K562 (cell line): Measurements from ENCODE around the gene CCL3. TPM values are rescaled to one million over a fixed set of nuclear protein-coding genes. Genes with fewer than 3 reads are reported as not detected.

Experiments
- ATAC-seq: fragments of 200-7000 bp; cut with Tn5 transposase; 3 replicates; pipeline ENCODE4 v1.9.1; 2020; ENCODE audit warnings: moderate library complexity
- BruUV-seq: library from RNA; stranded (reverse); fragments of 400-500 nt; replicated peaks from 2 replicates; lab custom pipeline; 2021; lab: Mats Ljungman, UMichigan
- CTCF ChIA-PET: fragments of 300-600 bp; formaldehyde crosslinking; extraction: SDS; loops from one replicate; lab custom pipeline; 2021; ENCODE audit warnings: low intra/inter-chr PET ratio; lab: Yijun Ruan, JAX
- POLR2A ChIA-PET: fragments of 300-600, 350-650 bp; sonication (Branson Sonifier 250); formaldehyde crosslinking; extraction: SDS; loops from one replicate; lab custom pipeline; 2021; ENCODE audit warnings: antibody characterized with exemption, inconsistent platforms; lab: Yijun Ruan, JAX
- DNase-seq, 4 experiments: peaks; one replicate each; pipeline versions ENCODE4 v3.0.0 to v3.0.0-alpha.2; 2011 to 2018; ENCODE audit warnings: low spot score in 3 of 4, mixed read lengths in 3 of 4; ENCODE audit errors: extremely low read depth in 1 of 4
- FAIRE-seq: peaks from 2 replicates; lab custom pipeline; 2011; peaks lifted over from hg19 to GRCh38; lab: Jason Lieb, UNC
- H2AFZ ChIP-seq: 2 replicates; pipeline ENCODE4 v1.6.0; 2011; ENCODE audit warnings: low read depth, low read length, control low read depth, inconsistent platforms
- H3K27ac ChIP-seq: fragments of 200-600 bp; 3 replicates; pipeline ENCODE4 v1.8.0; 2011; ENCODE audit warnings: low read depth, mild to moderate bottlenecking, control low read depth, inconsistent platforms, low read length, moderate library complexity, mixed read lengths; ENCODE audit errors: extremely low read depth
- H3K27me3 ChIP-seq, 2 experiments: fragments of 300-600 bp in 1 of 2; 2 replicates in 1 of 2; 3 replicates in 1 of 2; pipeline versions ENCODE4 v1.6.0 to v1.8.0; 2011; ENCODE audit warnings: inconsistent platforms in 2 of 2, low read length in 2 of 2, mild to moderate bottlenecking in 1 of 2, mixed read lengths in 1 of 2, moderate library complexity in 1 of 2; ENCODE audit not compliant: control insufficient read depth in 2 of 2, insufficient read depth in 2 of 2
- H3K36me3 ChIP-seq: fragments of 300-600 bp; 3 replicates; pipeline ENCODE4 v1.8.0; 2011; ENCODE audit warnings: mild to moderate bottlenecking, low read length, inconsistent platforms; ENCODE audit not compliant: control insufficient read depth, insufficient read depth
- H3K4me1 ChIP-seq, 2 experiments: fragments of 200-600 bp in 1 of 2; replicated peaks in 1 of 2; 2 replicates in 1 of 2; 3 replicates in 1 of 2; pipeline versions ENCODE4 v1.5.1 to v1.8.0; 2011; ENCODE audit warnings: inconsistent platforms in 2 of 2, low read length in 2 of 2, mild to moderate bottlenecking in 1 of 2, mixed read lengths in 1 of 2, moderate library complexity in 1 of 2; ENCODE audit not compliant: control insufficient read depth in 2 of 2, insufficient read depth in 2 of 2
- H3K4me2 ChIP-seq: 2 replicates; pipeline ENCODE4 v1.6.1; 2011; ENCODE audit warnings: low read length, control low read depth, inconsistent platforms, mixed read lengths; ENCODE audit not compliant: insufficient read depth
- H3K4me3 ChIP-seq: fragments of 200-600 bp; sonication (generic), shearing (Covaris generic); 2 replicates; pipeline ENCODE4 v1.5.1; 2016; ENCODE audit warnings: control low read depth, inconsistent platforms
- H3K79me2 ChIP-seq: fragments of 200-600 bp; 3 replicates; pipeline ENCODE4 v1.8.0; 2011; ENCODE audit warnings: low read length, inconsistent platforms; ENCODE audit not compliant: control insufficient read depth, insufficient read depth
- H3K9ac ChIP-seq, 2 experiments: 2 replicates each; pipeline versions ENCODE4 v1.6.0 to v1.6.1; 2011; ENCODE audit warnings: low read depth in 2 of 2, low read length in 2 of 2, control low read depth in 1 of 2, inconsistent platforms in 1 of 2, mild to moderate bottlenecking in 1 of 2, mixed read lengths in 1 of 2; ENCODE audit not compliant: insufficient read depth in 1 of 2
- H3K9me1 ChIP-seq: one replicate; pipeline ENCODE4 v1.6.0; 2011; ENCODE audit warnings: inconsistent platforms, mild to moderate bottlenecking, low read length, moderate library complexity; ENCODE audit not compliant: control insufficient read depth, insufficient read depth
- H3K9me3 ChIP-seq: replicated peaks from 2 replicates; pipeline ENCODE4 v1.5.1; 2011; ENCODE audit warnings: low read depth, low read length, inconsistent platforms; ENCODE audit not compliant: control insufficient read depth, insufficient read depth
- H4K20me1 ChIP-seq: replicated peaks from 2 replicates; pipeline ENCODE4 v1.6.1; 2011; ENCODE audit warnings: low read length, inconsistent platforms, mixed read lengths; ENCODE audit not compliant: control insufficient read depth, insufficient read depth
- CEBPZ ChIP-seq: fragments of 150-350 bp; IDR thresholded peaks from 2 replicates; pipeline ENCODE4 v1.6.1; 2014; ENCODE audit warnings: low read depth, mild to moderate bottlenecking, low read length, borderline replicate concordance
- GABPB1 ChIP-seq: sonication (generic); formaldehyde crosslinking; IDR thresholded peaks from 2 replicates; pipeline ENCODE4 v1.8.0; 2022; ENCODE audit warnings: mild to moderate bottlenecking, missing genetic modification reagents
- MAFG ChIP-seq: fragments of 450-650 bp; conservative IDR thresholded peaks from 2 replicates; pipeline ENCODE4 v1.6.1; 2016; ENCODE audit warnings: missing genetic modification characterization, missing compliant biosample characterization
- MCM3 ChIP-seq: fragments of 450-650 bp; IDR thresholded peaks from 2 replicates; pipeline ENCODE4 v1.6.1; 2016
- NFE2 ChIP-seq: IDR thresholded peaks from 2 replicates; pipeline ENCODE4 v1.6.1; 2014; ENCODE audit warnings: antibody characterized with exemption, low read depth
- POLR2A ChIP-seq: fragments of 450-650 bp; conservative IDR thresholded peaks from 2 replicates; pipeline ENCODE4 v1.6.1; 2016
- TEAD4 ChIP-seq, 2 experiments: sonication (generic) in 1 of 2; formaldehyde crosslinking in 1 of 2; IDR thresholded peaks; 2 replicates each; pipeline versions ENCODE4 v1.6.1 to v1.8.0; 2012 to 2022; ENCODE audit warnings: borderline replicate concordance in 1 of 2, inconsistent platforms in 1 of 2, low read length in 1 of 2, mild to moderate bottlenecking in 1 of 2, missing genetic modification reagents in 1 of 2
- ZNF79 ChIP-seq: fragments of 250-450 bp; sonication (Bioruptor Pico); IDR thresholded peaks from 2 replicates; pipeline ENCODE4 v1.4.0; 2020; ENCODE audit warnings: low read depth, mild to moderate bottlenecking, moderate library complexity
- WGBS: fragments of 100-300 bp; shearing (Covaris generic); methylation state at CpG from one replicate; pipeline ENCODE4 v1.1.6; 2016; ENCODE audit warnings: low coverage, mixed read lengths; ENCODE audit not compliant: insufficient coverage; ENCODE audit errors: missing lambda C conversion rate; 5-methylcytosine and 5-hydroxymethylcytosine counted together
- in situ Hi-C: fragments of 300-500 bp; cut with MboI; formaldehyde crosslinking; loops from 4 replicates; pipeline ENCODE4 v1.15.0; 2018; ENCODE audit warnings: inconsistent platforms, mixed read lengths
- intact Hi-C: fragments of 100-400 bp; cut with micrococcal nuclease; formaldehyde crosslinking; loops from 2 replicates; pipeline ENCODE4 v1.14.2; 2022
- polyA plus RNA-seq, 8 experiments: library from polyadenylated mRNA; depleted of rRNA in 4 of 8; stranded (reverse) in 5 of 8; unstranded in 3 of 8; fragments of >200 nt; fragmentation: Nextera tagmentation in 2 of 8; fragmentation: Illumina TruSeq in 1 of 8; extraction: Ambion mirVana in 2 of 8; extraction: Trizol in 1 of 8; gene quantifications; 2 replicates each; pipeline versions ENCODE4 v1.2.1 to v1.2.3, GENCODE V29; 2011 to 2014; ENCODE audit warnings: inconsistent platforms in 1 of 8, missing spikeins in 1 of 8
- total RNA-seq, 7 experiments: library from RNA; depleted of rRNA in 6 of 7; stranded (reverse); fragments of >200 nt in 6 of 7; fragmentation: Illumina TruSeq in 2 of 7; extraction: Trizol in 2 of 7; gene quantifications; 2 replicates each; pipeline versions ENCODE4 v1.2.1 to v1.2.3, GENCODE V29; 2011 to 2021; ENCODE audit warnings: low replicate concordance in 1 of 7
- TF ChIP-seq, protein P1 (sequence below): fragments of 250-450 bp; sonication (Bioruptor Pico); IDR thresholded peaks from 2 replicates; pipeline ENCODE4 v1.4.0; 2020; ENCODE audit warnings: borderline replicate concordance
- TF ChIP-seq, protein P2 (sequence below): fragments of 450-650 bp; formaldehyde crosslinking; IDR thresholded peaks from 2 replicates; pipeline ENCODE4 v1.4.0; 2022; ENCODE audit warnings: missing genetic modification characterization

The CCL3 gene
- total and polyA plus RNA-seq, 9 of the 15 experiments (the other 6 are each of a cell fraction or from before 2014, with no cell fraction given), result 0.58 TPM; not detected in 8

DNA sequence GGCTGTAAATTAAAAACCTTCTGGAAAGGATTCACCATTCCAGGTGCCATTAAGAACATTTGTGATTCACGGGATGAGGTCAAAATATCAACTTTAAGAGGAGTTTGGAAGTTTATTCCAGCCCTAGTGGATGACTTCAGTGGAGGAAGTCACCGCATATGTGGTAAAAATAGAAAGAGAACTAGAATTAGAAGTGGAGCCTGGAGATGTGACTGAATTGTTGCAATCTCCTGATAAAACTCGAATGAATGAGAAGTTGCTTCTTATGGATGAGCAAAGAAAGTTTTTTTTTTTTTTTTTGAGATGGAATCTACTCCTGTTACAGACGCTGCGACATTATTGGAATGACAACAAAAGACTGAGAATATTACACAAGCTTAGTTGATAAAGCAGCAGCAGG lies 40.4 kb upstream of the CCL3 start:
- Histone ChIP-seq H3K79me2 (no peaks in the 10 kb centered on the region), H3K9me3 (no peaks in the 10 kb centered on the region), H3K27ac (no peak overlapping the region), H3K4me3 (no peak overlapping the region), H3K27me3 (no peaks in the 10 kb centered on the region; a peak in 1 of 5 replicates), H3K9me1 (peaks cover 3% of the 10 kb centered on the region), H4K20me1 (no peaks in the 10 kb centered on the region), H2AFZ (no peak overlapping the region), H3K9ac (no peak overlapping the region), H3K4me1 (no peaks in the 10 kb centered on the region), H3K36me3 (no peaks in the 10 kb centered on the region), H3K4me2 (no peak overlapping the region)
- BruUV-seq, result no TSS peak
- CTCF ChIA-PET, result no interaction called here
- WGBS, result 0% methylated on average over 5 of the region's 5 CpGs
- in situ Hi-C loops (no loop called here), intact Hi-C loops (no loop called here)
- ATAC-seq (no peak), DNase-seq (no peak), FAIRE-seq (no peak)
- TF ChIP-seq, protein P1, sequence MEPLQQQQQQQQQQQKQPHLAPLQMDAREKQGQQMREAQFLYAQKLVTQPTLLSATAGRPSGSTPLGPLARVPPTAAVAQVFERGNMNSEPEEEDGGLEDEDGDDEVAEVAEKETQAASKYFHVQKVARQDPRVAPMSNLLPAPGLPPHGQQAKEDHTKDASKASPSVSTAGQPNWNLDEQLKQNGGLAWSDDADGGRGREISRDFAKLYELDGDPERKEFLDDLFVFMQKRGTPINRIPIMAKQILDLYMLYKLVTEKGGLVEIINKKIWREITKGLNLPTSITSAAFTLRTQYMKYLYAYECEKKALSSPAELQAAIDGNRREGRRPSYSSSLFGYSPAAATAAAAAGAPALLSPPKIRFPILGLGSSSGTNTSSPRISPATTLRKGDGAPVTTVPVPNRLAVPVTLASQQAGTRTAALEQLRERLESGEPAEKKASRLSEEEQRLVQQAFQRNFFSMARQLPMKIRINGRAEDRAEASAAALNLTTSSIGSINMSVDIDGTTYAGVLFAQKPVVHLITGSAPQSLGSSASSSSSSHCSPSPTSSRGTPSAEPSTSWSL (CRISPR knock-in tag), result no peak
- TF ChIP-seq MCM3, result no peak
- no peak for TF ChIP-seq POLR2A
- no peak for TF ChIP-seq ZNF79 (CRISPR knock-in tag)
- TF ChIP-seq NFE2, result no peak
- POLR2A ChIA-PET, result interaction anchor here (0.6 kb wide), 1 partner anchor 23 kb away, joined by 3 read pairs; no protein-coding TSS in a partner anchor

DNA sequence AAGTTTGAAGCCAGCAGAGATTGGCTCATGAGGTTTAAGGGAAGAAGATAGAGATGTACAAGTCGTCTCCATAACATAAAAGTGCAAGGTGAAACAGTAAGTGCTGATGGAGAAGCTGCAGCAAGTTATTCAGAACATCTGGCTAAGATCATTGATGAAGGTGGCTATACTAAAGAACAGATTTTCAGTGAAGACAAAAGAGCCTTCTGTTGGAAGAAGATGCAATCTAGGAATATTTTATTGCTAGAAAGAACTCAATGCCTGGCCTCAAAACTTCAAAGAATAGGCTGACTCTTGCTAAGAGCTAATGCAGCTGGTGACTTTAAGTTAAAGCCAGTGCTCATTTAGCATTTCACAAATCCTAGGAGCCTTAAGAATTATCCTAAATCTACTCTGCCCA lies 39.7 kb upstream of the CCL3 start:
- DNase-seq (no peak), ATAC-seq (no peak), FAIRE-seq (no peak)
- H3K9me3 ChIP-seq, result no peaks in the 10 kb centered on the region
- no peaks in the 10 kb centered on the region for H4K20me1 ChIP-seq
- H3K36me3 ChIP-seq, result no peaks in the 10 kb centered on the region
- H3K4me2 ChIP-seq, result no peak overlapping the region
- H3K27ac ChIP-seq, result no peak overlapping the region
- CTCF ChIA-PET, result no interaction called here
- H3K27me3 ChIP-seq, result no peaks in the 10 kb centered on the region; a peak in 1 of 5 replicates
- BruUV-seq, result no TSS peak
- intact Hi-C loops, result no loop called here
- H3K4me3 ChIP-seq, result no peak overlapping the region
- no peaks in the 10 kb centered on the region for H3K79me2 ChIP-seq
- no peaks in the 10 kb centered on the region for H3K4me1 ChIP-seq
- in situ Hi-C loops, result no loop called here
- no peak overlapping the region for H3K9ac ChIP-seq
- peaks cover 3% of the 10 kb centered on the region for H3K9me1 ChIP-seq
- WGBS, result 6% methylated on average over 1 of the region's 1 CpG
- POLR2A ChIA-PET, result interaction anchor here (0.6 to 1.9 kb wide), 2 partner anchors 11 to 106 kb away, joined by 3 to 9 read pairs; no protein-coding TSS in a partner anchor
- no peak overlapping the region for H2AFZ ChIP-seq
- TF ChIP-seq, protein P2, sequence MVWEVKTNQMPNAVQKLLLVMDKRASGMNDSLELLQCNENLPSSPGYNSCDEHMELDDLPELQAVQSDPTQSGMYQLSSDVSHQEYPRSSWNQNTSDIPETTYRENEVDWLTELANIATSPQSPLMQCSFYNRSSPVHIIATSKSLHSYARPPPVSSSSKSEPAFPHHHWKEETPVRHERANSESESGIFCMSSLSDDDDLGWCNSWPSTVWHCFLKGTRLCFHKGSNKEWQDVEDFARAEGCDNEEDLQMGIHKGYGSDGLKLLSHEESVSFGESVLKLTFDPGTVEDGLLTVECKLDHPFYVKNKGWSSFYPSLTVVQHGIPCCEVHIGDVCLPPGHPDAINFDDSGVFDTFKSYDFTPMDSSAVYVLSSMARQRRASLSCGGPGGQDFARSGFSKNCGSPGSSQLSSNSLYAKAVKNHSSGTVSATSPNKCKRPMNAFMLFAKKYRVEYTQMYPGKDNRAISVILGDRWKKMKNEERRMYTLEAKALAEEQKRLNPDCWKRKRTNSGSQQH (CRISPR knock-in tag), result no peak
- no peak for TF ChIP-seq CEBPZ
- no peak for TF ChIP-seq GABPB1 (CRISPR knock-in tag)
- TF ChIP-seq TEAD4 (IDR thresholded peaks at IDR 0.05; ENCODE audit: low read length), result no peak
- no peak for TF ChIP-seq TEAD4 (CRISPR knock-in tag; IDR thresholded peaks at IDR 0.05; ENCODE audit: borderline replicate concordance)
- TF ChIP-seq MAFG (tag), result no peak
